K562 (cell line): ENCODE results near the gene WASF2. TPM values are rescaled to one million over a fixed set of nuclear protein-coding genes. Genes with fewer than 3 reads are reported as not detected.
"Not testable (repeated sequence)": the region's sequence is repeated elsewhere in the genome, so short reads cannot be mapped to it uniquely, and the experiment has no call there.

Experiments used
- ATAC-seq: fragments of 200-7000 bp; cut with Tn5 transposase; 3 replicates; pipeline ENCODE4 v1.9.1; 2020; ENCODE audit warnings: moderate library complexity
- BruUV-seq: library from RNA; stranded (reverse); fragments of 400-500 nt; replicated peaks from 2 replicates; lab custom pipeline; 2021; lab: Mats Ljungman, UMichigan
- CTCF ChIA-PET: fragments of 300-600 bp; formaldehyde crosslinking; extraction: SDS; loops from one replicate; lab custom pipeline; 2021; ENCODE audit warnings: low intra/inter-chr PET ratio; lab: Yijun Ruan, JAX
- POLR2A ChIA-PET: fragments of 300-600, 350-650 bp; sonication (Branson Sonifier 250); formaldehyde crosslinking; extraction: SDS; loops from one replicate; lab custom pipeline; 2021; ENCODE audit warnings: antibody characterized with exemption, inconsistent platforms; lab: Yijun Ruan, JAX
- DNase-seq, 4 experiments: peaks; one replicate each; pipeline versions ENCODE4 v3.0.0 to v3.0.0-alpha.2; 2011 to 2018; ENCODE audit warnings: low spot score in 3 of 4, mixed read lengths in 3 of 4; ENCODE audit errors: extremely low read depth in 1 of 4
- FAIRE-seq: peaks from 2 replicates; lab custom pipeline; 2011; peaks lifted over from hg19 to GRCh38; lab: Jason Lieb, UNC
- H2AFZ ChIP-seq: 2 replicates; pipeline ENCODE4 v1.6.0; 2011; ENCODE audit warnings: low read depth, low read length, control low read depth, inconsistent platforms
- H3K27ac ChIP-seq: fragments of 200-600 bp; 3 replicates; pipeline ENCODE4 v1.8.0; 2011; ENCODE audit warnings: low read depth, mild to moderate bottlenecking, control low read depth, inconsistent platforms, low read length, moderate library complexity, mixed read lengths; ENCODE audit errors: extremely low read depth
- H3K27me3 ChIP-seq, 2 experiments: fragments of 300-600 bp in 1 of 2; 2 replicates in 1 of 2; 3 replicates in 1 of 2; pipeline versions ENCODE4 v1.6.0 to v1.8.0; 2011; ENCODE audit warnings: inconsistent platforms in 2 of 2, low read length in 2 of 2, mild to moderate bottlenecking in 1 of 2, mixed read lengths in 1 of 2, moderate library complexity in 1 of 2; ENCODE audit not compliant: control insufficient read depth in 2 of 2, insufficient read depth in 2 of 2
- H3K36me3 ChIP-seq: fragments of 300-600 bp; 3 replicates; pipeline ENCODE4 v1.8.0; 2011; ENCODE audit warnings: mild to moderate bottlenecking, low read length, inconsistent platforms; ENCODE audit not compliant: control insufficient read depth, insufficient read depth
- H3K4me1 ChIP-seq, 2 experiments: fragments of 200-600 bp in 1 of 2; replicated peaks in 1 of 2; 2 replicates in 1 of 2; 3 replicates in 1 of 2; pipeline versions ENCODE4 v1.5.1 to v1.8.0; 2011; ENCODE audit warnings: inconsistent platforms in 2 of 2, low read length in 2 of 2, mild to moderate bottlenecking in 1 of 2, mixed read lengths in 1 of 2, moderate library complexity in 1 of 2; ENCODE audit not compliant: control insufficient read depth in 2 of 2, insufficient read depth in 2 of 2
- H3K4me2 ChIP-seq: 2 replicates; pipeline ENCODE4 v1.6.1; 2011; ENCODE audit warnings: low read length, control low read depth, inconsistent platforms, mixed read lengths; ENCODE audit not compliant: insufficient read depth
- H3K4me3 ChIP-seq: fragments of 200-600 bp; sonication (generic), shearing (Covaris generic); 2 replicates; pipeline ENCODE4 v1.5.1; 2016; ENCODE audit warnings: control low read depth, inconsistent platforms
- H3K79me2 ChIP-seq: fragments of 200-600 bp; 3 replicates; pipeline ENCODE4 v1.8.0; 2011; ENCODE audit warnings: low read length, inconsistent platforms; ENCODE audit not compliant: control insufficient read depth, insufficient read depth
- H3K9ac ChIP-seq, 2 experiments: 2 replicates each; pipeline versions ENCODE4 v1.6.0 to v1.6.1; 2011; ENCODE audit warnings: low read depth in 2 of 2, low read length in 2 of 2, control low read depth in 1 of 2, inconsistent platforms in 1 of 2, mild to moderate bottlenecking in 1 of 2, mixed read lengths in 1 of 2; ENCODE audit not compliant: insufficient read depth in 1 of 2
- H3K9me1 ChIP-seq: one replicate; pipeline ENCODE4 v1.6.0; 2011; ENCODE audit warnings: inconsistent platforms, mild to moderate bottlenecking, low read length, moderate library complexity; ENCODE audit not compliant: control insufficient read depth, insufficient read depth
- H3K9me3 ChIP-seq: replicated peaks from 2 replicates; pipeline ENCODE4 v1.5.1; 2011; ENCODE audit warnings: low read depth, low read length, inconsistent platforms; ENCODE audit not compliant: control insufficient read depth, insufficient read depth
- H4K20me1 ChIP-seq: replicated peaks from 2 replicates; pipeline ENCODE4 v1.6.1; 2011; ENCODE audit warnings: low read length, inconsistent platforms, mixed read lengths; ENCODE audit not compliant: control insufficient read depth, insufficient read depth
- WGBS: fragments of 100-300 bp; shearing (Covaris generic); methylation state at CpG from one replicate; pipeline ENCODE4 v1.1.6; 2016; ENCODE audit warnings: low coverage, mixed read lengths; ENCODE audit not compliant: insufficient coverage; ENCODE audit errors: missing lambda C conversion rate; 5-methylcytosine and 5-hydroxymethylcytosine counted together
- in situ Hi-C: fragments of 300-500 bp; cut with MboI; formaldehyde crosslinking; loops from 4 replicates; pipeline ENCODE4 v1.15.0; 2018; ENCODE audit warnings: inconsistent platforms, mixed read lengths
- intact Hi-C: fragments of 100-400 bp; cut with micrococcal nuclease; formaldehyde crosslinking; loops from 2 replicates; pipeline ENCODE4 v1.14.2; 2022
- polyA plus RNA-seq, 8 experiments: library from polyadenylated mRNA; depleted of rRNA in 4 of 8; stranded (reverse) in 5 of 8; unstranded in 3 of 8; fragments of >200 nt; fragmentation: Nextera tagmentation in 2 of 8; fragmentation: Illumina TruSeq in 1 of 8; extraction: Ambion mirVana in 2 of 8; extraction: Trizol in 1 of 8; gene quantifications; 2 replicates each; pipeline versions ENCODE4 v1.2.1 to v1.2.3, GENCODE V29; 2011 to 2014; ENCODE audit warnings: inconsistent platforms in 1 of 8, missing spikeins in 1 of 8
- total RNA-seq, 7 experiments: library from RNA; depleted of rRNA in 6 of 7; stranded (reverse); fragments of >200 nt in 6 of 7; fragmentation: Illumina TruSeq in 2 of 7; extraction: Trizol in 2 of 7; gene quantifications; 2 replicates each; pipeline versions ENCODE4 v1.2.1 to v1.2.3, GENCODE V29; 2011 to 2021; ENCODE audit warnings: low replicate concordance in 1 of 7

WASF2 gene
- total and polyA plus RNA-seq, 9 of the 15 experiments (the other 6 are each of a cell fraction or from before 2014, with no cell fraction given) = 8.2 to 163 (median 31.2) TPM

GRCh38 chr1:27463916-27464315, 26.1 kb downstream of the WASF2 start:
- WGBS = 95% methylated on average over 6 of the region's 6 CpGs
- H3K9me1 ChIP-seq, CTCF ChIA-PET, H3K4me1 ChIP-seq, H3K4me2 ChIP-seq, H4K20me1 ChIP-seq, H3K27me3 ChIP-seq, H3K9me3 ChIP-seq, BruUV-seq, intact Hi-C loops, FAIRE-seq, H3K27ac ChIP-seq, in situ Hi-C loops, ATAC-seq, DNase-seq, H3K9ac ChIP-seq, H2AFZ ChIP-seq, H3K4me3 ChIP-seq: not testable (repeated sequence)
- Histone ChIP-seq H3K79me2 (peaks cover 93% of the 10 kb centered on the region), H3K36me3 (peaks cover 22% of the 10 kb centered on the region; the same call in 2 of the 3 replicates)
- POLR2A ChIA-PET = interaction anchor here (1.0 to 5.5 kb wide), 4 partner anchors 12 to 106 kb away, joined by 3 to 29 read pairs (median 9); no protein-coding TSS in a partner anchor

- H3K9me3 ChIP-seq, ATAC-seq, FAIRE-seq, CTCF ChIA-PET, H3K4me3 ChIP-seq, H3K27me3 ChIP-seq, H3K4me1 ChIP-seq, H3K27ac ChIP-seq, in situ Hi-C loops, H3K4me2 ChIP-seq, DNase-seq, H3K9me1 ChIP-seq, H4K20me1 ChIP-seq, H3K9ac ChIP-seq, H2AFZ ChIP-seq, BruUV-seq, intact Hi-C loops: not testable (repeated sequence)
- Histone ChIP-seq H3K79me2 (peaks cover 85% of the 10 kb centered on the region), H3K36me3 (peaks cover 19% of the 10 kb centered on the region)
- 86% methylated on average over 10 of the region's 10 CpGs for WGBS
- POLR2A ChIA-PET = interaction anchor here (0.9 to 1.6 kb wide), 4 partner anchors 13 to 32 kb away, joined by 3 to 7 read pairs (median 4); partner anchors contain the start of gene WASF2
Measured at GRCh38 chr1:27458521-27458920, 31.4 kb downstream of the WASF2 start.
